GM19463 (cell line): ENCODE data around the gene TP53I3.
"Not testable (repeated sequence)": the region's sequence is repeated elsewhere in the genome, so short reads cannot be mapped to it uniquely, and the experiment has no call there.

ENCODE experiments used
- ATAC-seq: cut with Tn5 transposase; IDR thresholded peaks from one replicate; pipeline ENCODE4 v1.9.1; 2021; ENCODE audit warnings: mild to moderate bottlenecking, moderate library complexity; ENCODE audit not compliant: unreplicated experiment

The TP53I3 gene

GRCh38 chr2:24101992-24102391, 17.4 kb upstream of the TP53I3 start:
- no peak for ATAC-seq

- ATAC-seq = not testable (repeated sequence)
Measured at GRCh38 chr2:24100732-24101131, 16.1 kb upstream of the TP53I3 start.

- ATAC-seq = not testable (repeated sequence)
Measured at GRCh38 chr2:24095171-24095677, 10.6 kb upstream of the TP53I3 start.

GRCh38 chr2:24093270-24093669, 8.6 kb upstream of the TP53I3 start:
- ATAC-seq = not testable (repeated sequence)

GRCh38 chr2:24088821-24089359, 4.3 kb upstream of the TP53I3 start:
- ATAC-seq = no peak

- ATAC-seq = no peak
Measured at GRCh38 chr2:24087032-24087431, 2.4 kb upstream of the TP53I3 start.

GRCh38 chr2:24086241-24086640, 1.6 kb upstream of the TP53I3 start:
- ATAC-seq = no peak

GRCh38 chr2:24085200-24085489, 511 bp upstream of the TP53I3 start:
- ATAC-seq = no peak

GRCh38 chr2:24083567-24084385, 858 bp downstream of the TP53I3 start:
- ATAC-seq = peak; percentile 74

GRCh38 chr2:24082787-24083566, 1.7 kb downstream of the TP53I3 start:
- no peak for ATAC-seq

- no peak for ATAC-seq
Measured at GRCh38 chr2:24080701-24081100, 3.9 kb downstream of the TP53I3 start.

- ATAC-seq = no peak
Measured at GRCh38 chr2:24077879-24078278, 6.8 kb downstream of the TP53I3 start.

- no peak for ATAC-seq
Measured at GRCh38 chr2:24077535-24077877, 7.1 kb downstream of the TP53I3 start.

- peak; percentile 16 for ATAC-seq
Measured at GRCh38 chr2:24076849-24077534, 7.6 kb downstream of the TP53I3 start.

- ATAC-seq = peak; percentile 92
Measured at GRCh38 chr2:24075915-24076848, 8.5 kb downstream of the TP53I3 start, which contains the start of gene SF3B6. SF3B6 (minus strand) TSS chr2:24076326; CDS start chr2:24076229, 97 bp downstream.

- no peak for ATAC-seq
Measured at GRCh38 chr2:24075259-24075658, 9.4 kb downstream of the TP53I3 start.

GRCh38 chr2:24073816-24074215, 10.8 kb downstream of the TP53I3 start:
- ATAC-seq = no peak

GRCh38 chr2:24072259-24072658, 12.4 kb downstream of the TP53I3 start:
- ATAC-seq = no peak

- ATAC-seq = no peak
Measured at GRCh38 chr2:24065341-24065740, 19.3 kb downstream of the TP53I3 start.
